CD4-positive, alpha-beta T cell treated with Interleukin-21 for 1 hour (primary cell): Measurements from ENCODE around the gene TSHZ1.

Experiments
- DNase-seq: peaks from one replicate; pipeline ENCODE4 v3.0.0-alpha.2; 2020

The TSHZ1 gene

GRCh38 chr18:75222407-75222806 is 11.8 kb downstream of the TSHZ1 start:
- DNase-seq: no peak

- no peak for DNase-seq
These were observed 13.2 kb downstream of the TSHZ1 start for GRCh38 chr18:75223687-75224347.

GRCh38 chr18:75226286-75226955 is 15.8 kb downstream of the TSHZ1 start:
- no peak for DNase-seq

GRCh38 chr18:75226956-75227316 is 16.3 kb downstream of the TSHZ1 start:
- DNase-seq: no peak

GRCh38 chr18:75227535-75228296 is 17.1 kb downstream of the TSHZ1 start:
- no peak for DNase-seq

- no peak for DNase-seq
These were observed 18.4 kb downstream of the TSHZ1 start for GRCh38 chr18:75228967-75229366.

GRCh38 chr18:75229437-75229836 is 18.8 kb downstream of the TSHZ1 start:
- no peak for DNase-seq

- no peak for DNase-seq
These were observed 19.8 kb downstream of the TSHZ1 start for GRCh38 chr18:75230163-75231052.

GRCh38 chr18:75231053-75231406 is 20.4 kb downstream of the TSHZ1 start:
- DNase-seq: no peak

GRCh38 chr18:75234901-75235300 is 24.3 kb downstream of the TSHZ1 start:
- no peak for DNase-seq

GRCh38 chr18:75235896-75236295 is 25.3 kb downstream of the TSHZ1 start:
- DNase-seq: no peak

GRCh38 chr18:75238100-75238499 is 27.5 kb downstream of the TSHZ1 start:
- no peak for DNase-seq

GRCh38 chr18:75238786-75239185 is 28.2 kb downstream of the TSHZ1 start:
- DNase-seq: no peak

GRCh38 chr18:75240433-75240832 is 29.8 kb downstream of the TSHZ1 start:
- DNase-seq: no peak

- DNase-seq: no peak
These were observed 31.1 kb downstream of the TSHZ1 start for GRCh38 chr18:75241705-75242104.

- no peak for DNase-seq
These were observed 34.0 kb downstream of the TSHZ1 start for GRCh38 chr18:75244351-75245313.

- DNase-seq: no peak
These were observed 36.4 kb downstream of the TSHZ1 start for GRCh38 chr18:75246721-75247610.

GRCh38 chr18:75247611-75248421 is 37.2 kb downstream of the TSHZ1 start:
- peak; percentile 58 for DNase-seq

- no peak for DNase-seq
These were observed 38.0 kb downstream of the TSHZ1 start for GRCh38 chr18:75248426-75249174.
